ENCODE data around the gene COL27A1. TPM values are rescaled to one million over a fixed set of nuclear protein-coding genes. Genes with fewer than 3 reads are reported as not detected.
A peak's percentile ranks its signal among the peaks of the same experiment; 100 is the strongest.

Gene COL27A1
- polyA plus RNA-seq, 1 donor (not counting 4 experiments of a cell fraction or from before 2014, with no cell fraction given), result 14.0 TPM

DNA sequence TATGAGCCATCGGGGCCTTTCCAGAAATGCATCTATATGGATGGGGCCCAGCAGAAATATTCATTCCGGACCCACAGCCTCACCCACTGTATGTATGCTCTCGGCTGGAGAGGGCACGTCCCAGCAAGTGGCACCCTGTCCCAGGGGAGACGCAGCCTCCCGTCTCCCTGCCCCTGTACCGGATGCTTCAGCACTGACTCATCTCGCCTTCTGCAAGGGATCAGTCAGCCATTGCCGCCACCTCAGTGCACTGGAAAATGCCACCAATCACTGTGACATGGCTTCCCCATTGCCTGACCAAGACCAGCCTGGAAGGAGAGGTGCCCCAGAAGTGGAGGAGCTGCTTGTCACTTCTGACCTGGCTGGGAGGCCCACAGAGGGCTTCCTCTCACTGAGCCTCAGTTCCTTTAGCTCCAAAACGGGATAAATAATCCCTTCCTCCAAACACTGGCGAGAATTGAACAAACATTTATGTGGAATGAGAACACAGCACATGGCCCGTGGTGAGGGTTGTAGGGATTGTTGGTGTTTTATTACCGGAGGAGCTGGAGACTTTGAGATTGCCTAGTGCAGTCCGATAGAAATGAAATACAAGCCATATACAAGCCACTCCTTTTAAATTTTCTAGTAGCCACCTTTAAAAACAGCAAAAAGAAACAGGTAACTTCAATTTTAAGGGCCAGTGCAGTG lies 123.7 kb downstream of the COL27A1 start:
- Histone ChIP-seq H3K79me2 (ENCODE audit: control insufficient read depth, insufficient read depth, low read length) (peaks cover 2% of the 10 kb centered on the region), H2AFZ (ENCODE audit: control insufficient read depth, low read length) (no peak overlapping the region), H3K4me2 (ENCODE audit: control insufficient read depth, extremely low read depth, insufficient read depth, low read depth, low read length) (peak overlapping the region; percentile 9), H3K27me3 (ENCODE audit: control insufficient read depth, extremely low read depth, insufficient read depth, low read length) (no peaks in the 10 kb centered on the region), H3K9ac (ENCODE audit: control insufficient read depth, extremely low read depth, insufficient read depth, low read length) (peak overlapping the region; percentile 48), H3K4me1 (ENCODE audit: control insufficient read depth, extremely low read depth, insufficient read depth, low read length) (peaks cover 66% of the 10 kb centered on the region), H3K9me3 (ENCODE audit: control insufficient read depth, low read depth, low read length) (no peaks in the 10 kb centered on the region), H3K36me3 (ENCODE audit: control insufficient read depth in 2 of 2, extremely low read depth in 1 of 2, insufficient read depth in 2 of 2, low read length in 2 of 2) (peaks cover 1 to 5% of the 10 kb centered on the region in 2 experiments), H3K9me1 (ENCODE audit: control insufficient read depth, extremely low read depth, insufficient read depth, low read length) (no peaks in the 10 kb centered on the region), H3K27ac (ENCODE audit: control insufficient read depth, insufficient read depth, low read length) (peak overlapping the region; percentile 96), H4K20me1 (ENCODE audit: control insufficient read depth, extremely low read depth, insufficient read depth, low read length) (no peaks in the 10 kb centered on the region), H3K4me3 (ENCODE audit: control insufficient read depth in 2 of 3, extremely low read depth in 1 of 3, insufficient read depth in 2 of 3, low read depth in 1 of 3, low read length in 3 of 3) (no peak overlapping the region)
- peak; percentile 96 for DNase-seq (ENCODE audit: low read depth, low spot score)
- dilution Hi-C loops (cut with MboI; ENCODE audit: extremely low pct_ligation_motif_present, low sequenced_read_pairs), result no loop called here
- peak; percentile 100 for FAIRE-seq
- TF ChIP-seq EZH2 (IDR thresholded peaks at IDR 0.05; ENCODE audit: low read length), result no peak

DNA sequence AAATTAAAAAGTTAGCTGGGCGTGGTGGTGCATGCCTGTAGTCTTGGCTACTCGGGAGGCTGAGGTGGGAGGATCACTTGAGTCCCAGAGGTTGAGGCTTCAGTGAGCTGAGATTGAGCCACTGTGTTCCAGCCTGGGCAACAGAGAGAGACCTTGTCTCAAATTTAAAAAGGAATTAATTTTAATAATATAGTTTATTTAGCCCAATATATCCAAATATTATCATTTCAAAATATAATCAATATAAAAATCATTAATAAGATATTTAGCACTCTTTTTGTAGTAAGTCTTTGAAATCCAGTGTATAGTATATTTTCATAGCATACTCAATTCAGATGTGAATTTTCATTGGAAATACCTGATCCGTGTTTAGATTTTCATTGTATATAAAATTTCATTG lies 124.4 kb downstream of the COL27A1 start:
- peaks cover 3 to 5% of the 10 kb centered on the region in 2 experiments for H3K36me3 ChIP-seq (ENCODE audit: control insufficient read depth in 2 of 2, extremely low read depth in 1 of 2, insufficient read depth in 2 of 2, low read length in 2 of 2)
- H3K79me2 ChIP-seq (ENCODE audit: control insufficient read depth, insufficient read depth, low read length), result peaks cover 2% of the 10 kb centered on the region
- H3K4me3 ChIP-seq (ENCODE audit: control insufficient read depth in 2 of 3, extremely low read depth in 1 of 3, insufficient read depth in 2 of 3, low read depth in 1 of 3, low read length in 3 of 3), result no peak overlapping the region
- no peaks in the 10 kb centered on the region for H3K27me3 ChIP-seq (ENCODE audit: control insufficient read depth, extremely low read depth, insufficient read depth, low read length)
- TF ChIP-seq, protein P1, sequence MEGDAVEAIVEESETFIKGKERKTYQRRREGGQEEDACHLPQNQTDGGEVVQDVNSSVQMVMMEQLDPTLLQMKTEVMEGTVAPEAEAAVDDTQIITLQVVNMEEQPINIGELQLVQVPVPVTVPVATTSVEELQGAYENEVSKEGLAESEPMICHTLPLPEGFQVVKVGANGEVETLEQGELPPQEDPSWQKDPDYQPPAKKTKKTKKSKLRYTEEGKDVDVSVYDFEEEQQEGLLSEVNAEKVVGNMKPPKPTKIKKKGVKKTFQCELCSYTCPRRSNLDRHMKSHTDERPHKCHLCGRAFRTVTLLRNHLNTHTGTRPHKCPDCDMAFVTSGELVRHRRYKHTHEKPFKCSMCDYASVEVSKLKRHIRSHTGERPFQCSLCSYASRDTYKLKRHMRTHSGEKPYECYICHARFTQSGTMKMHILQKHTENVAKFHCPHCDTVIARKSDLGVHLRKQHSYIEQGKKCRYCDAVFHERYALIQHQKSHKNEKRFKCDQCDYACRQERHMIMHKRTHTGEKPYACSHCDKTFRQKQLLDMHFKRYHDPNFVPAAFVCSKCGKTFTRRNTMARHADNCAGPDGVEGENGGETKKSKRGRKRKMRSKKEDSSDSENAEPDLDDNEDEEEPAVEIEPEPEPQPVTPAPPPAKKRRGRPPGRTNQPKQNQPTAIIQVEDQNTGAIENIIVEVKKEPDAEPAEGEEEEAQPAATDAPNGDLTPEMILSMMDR (optimal IDR thresholded peaks at IDR 0.05 in 1 of 3, IDR thresholded peaks at IDR 0.05 in 1 of 3, conservative IDR thresholded peaks at IDR 0.05 in 1 of 3; ENCODE audit: extremely low read depth in 1 of 3, insufficient read depth in 2 of 3, low read length in 3 of 3), result no peak
- TF ChIP-seq EZH2 (IDR thresholded peaks at IDR 0.05; ENCODE audit: low read length), result no peak
- DNase-seq (ENCODE audit: low read depth, low spot score), result no peak
- no peaks in the 10 kb centered on the region for H4K20me1 ChIP-seq (ENCODE audit: control insufficient read depth, extremely low read depth, insufficient read depth, low read length)
- dilution Hi-C loops (cut with MboI; ENCODE audit: extremely low pct_ligation_motif_present, low sequenced_read_pairs), result no loop called here
- FAIRE-seq, result no peak
- peak overlapping the region; percentile 48 for H3K9ac ChIP-seq (ENCODE audit: control insufficient read depth, extremely low read depth, insufficient read depth, low read length)
- no peaks in the 10 kb centered on the region for H3K9me1 ChIP-seq (ENCODE audit: control insufficient read depth, extremely low read depth, insufficient read depth, low read length)
- H3K9me3 ChIP-seq (ENCODE audit: control insufficient read depth, low read depth, low read length), result no peaks in the 10 kb centered on the region
- H2AFZ ChIP-seq (ENCODE audit: control insufficient read depth, low read length), result no peak overlapping the region
- H3K4me2 ChIP-seq (ENCODE audit: control insufficient read depth, extremely low read depth, insufficient read depth, low read depth, low read length), result no peak overlapping the region
- peaks cover 64% of the 10 kb centered on the region for H3K4me1 ChIP-seq (ENCODE audit: control insufficient read depth, extremely low read depth, insufficient read depth, low read length)
- peak overlapping the region; percentile 96 for H3K27ac ChIP-seq (ENCODE audit: control insufficient read depth, insufficient read depth, low read length)

Data from keratinocyte (primary cell).